GM23248 (cell line): ENCODE results near the gene REXO4. TPM values are rescaled to one million over a fixed set of nuclear protein-coding genes. Genes with fewer than 3 reads are reported as not detected.

Experiments
- DNase-seq: peaks from one replicate; pipeline ENCODE4 v3.0.0-alpha.2; 2015
- H2AFZ ChIP-seq: fragments of 200-600 bp; sonication (generic); 2 replicates; pipeline ENCODE4 v1.6.1; 2016; ENCODE audit warnings: antibody characterized with exemption
- H3F3A ChIP-seq: fragments of 200-600 bp; sonication (generic); 2 replicates; pipeline ENCODE4 v1.6.1; 2016; ENCODE audit warnings: mild to moderate bottlenecking, antibody characterized with exemption, mixed run types; ENCODE audit not compliant: insufficient read depth
- H3K27ac ChIP-seq: fragments of 200-600 bp; sonication (generic); 2 replicates; pipeline ENCODE4 v1.5.1; 2016; ENCODE audit warnings: mild to moderate bottlenecking
- H3K27me3 ChIP-seq: fragments of 200-600 bp; sonication (generic); replicated peaks from 2 replicates; pipeline ENCODE4 v1.6.1; 2016; ENCODE audit warnings: mild to moderate bottlenecking; ENCODE audit not compliant: insufficient read depth
- H3K36me3 ChIP-seq: fragments of 200-600 bp; sonication (generic); 2 replicates; pipeline ENCODE4 v1.6.1; 2016; ENCODE audit warnings: low read depth, mild to moderate bottlenecking
- H3K4me1 ChIP-seq: fragments of 200-600 bp; sonication (generic); 2 replicates; pipeline ENCODE4 v1.6.1; 2016; ENCODE audit warnings: mild to moderate bottlenecking; ENCODE audit not compliant: insufficient read depth
- H3K4me2 ChIP-seq: fragments of 200-600 bp; sonication (generic); one replicate; pipeline ENCODE4 v1.6.1; 2016; ENCODE audit warnings: mild to moderate bottlenecking; ENCODE audit not compliant: unreplicated experiment
- H3K4me3 ChIP-seq: fragments of 200-600 bp; sonication (generic); 2 replicates; pipeline ENCODE4 v1.5.1; 2016; ENCODE audit warnings: mild to moderate bottlenecking
- H3K79me2 ChIP-seq: fragments of 200-600 bp; sonication (generic); 2 replicates; pipeline ENCODE4 v1.6.1; 2016; ENCODE audit warnings: mild to moderate bottlenecking; ENCODE audit not compliant: insufficient read depth
- H3K9ac ChIP-seq: fragments of 200-600 bp; sonication (generic); 2 replicates; pipeline ENCODE4 v1.6.1; 2016; ENCODE audit warnings: mild to moderate bottlenecking
- H3K9me2 ChIP-seq: fragments of 200-600 bp; sonication (generic); 2 replicates; pipeline ENCODE4 v1.6.1; 2016; ENCODE audit warnings: mixed run types, mild to moderate bottlenecking, moderate library complexity; ENCODE audit not compliant: insufficient read depth
- H3K9me3 ChIP-seq: fragments of 200-600 bp; sonication (generic); one replicate; pipeline ENCODE4 v1.6.1; 2017; ENCODE audit warnings: low read depth
- H4K20me1 ChIP-seq: fragments of 200-600 bp; sonication (generic); 2 replicates; pipeline ENCODE4 v1.6.0; 2016; ENCODE audit not compliant: insufficient read depth
- EZH2 ChIP-seq: fragments of 200-600 bp; sonication (generic); IDR thresholded peaks from 2 replicates; pipeline ENCODE4 v1.6.1; 2018; ENCODE audit warnings: antibody characterized with exemption, mild to moderate bottlenecking; ENCODE audit not compliant: insufficient read depth, poor library complexity, severe bottlenecking
- EZH2phosphoT487 ChIP-seq: fragments of 200-600 bp; sonication (generic); IDR thresholded peaks from 2 replicates; pipeline ENCODE4 v1.6.1; 2018; ENCODE audit warnings: antibody characterized with exemption, moderate library complexity, mild to moderate bottlenecking, low read depth; ENCODE audit not compliant: insufficient read depth
- WGBS, 2 experiments: methylation state at CpG; one replicate each; pipeline ENCODE4 v1.1.6; 2015 to 2017; ENCODE audit warnings: low lambda C conversion rate in 2 of 2, low coverage in 1 of 2; ENCODE audit errors: missing lambda C conversion rate in 2 of 2; 5-methylcytosine and 5-hydroxymethylcytosine counted together
- in situ Hi-C: fragments of 300-500 bp; cut with MboI; formaldehyde crosslinking; loops from 2 replicates; pipeline ENCODE4 v1.15.0; 2020
- polyA plus RNA-seq: library from polyadenylated mRNA; unstranded; fragments of >200 nt; fragmentation: Nextera tagmentation; extraction: Ambion mirVana; gene quantifications from 2 replicates; pipeline ENCODE4 v1.2.1, GENCODE V29; 2016
- total RNA-seq: library from RNA; depleted of rRNA; stranded (reverse); fragments of >200 nt; shearing (Covaris generic); gene quantifications from 2 replicates; pipeline ENCODE4 v1.2.3, GENCODE V29; 2014

REXO4 gene
- total and polyA plus RNA-seq, 2 experiments from 2014 or later = 17.5 to 26.9 TPM

DNA sequence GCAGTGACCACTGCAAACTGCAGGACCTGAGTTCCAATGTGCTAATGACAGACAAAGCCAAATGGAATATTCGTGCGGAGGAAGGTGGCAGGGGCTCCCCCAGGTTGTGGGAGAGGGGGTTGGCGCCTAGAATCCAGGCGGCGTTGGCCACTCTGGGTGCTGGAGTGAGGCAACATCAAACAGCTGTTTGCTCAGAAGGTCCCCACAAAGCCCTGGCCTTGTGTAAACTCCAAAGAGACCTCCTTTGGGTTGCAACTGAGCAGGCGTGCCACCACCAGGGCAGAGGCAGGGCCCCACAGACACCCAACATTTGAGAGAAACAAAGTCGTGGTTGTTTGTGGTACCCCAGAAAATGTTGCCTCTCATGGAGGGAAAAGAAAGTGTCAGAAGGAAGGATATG lies 27.1 kb downstream of the REXO4 start:
- Histone ChIP-seq H3K79me2 (no peaks in the 10 kb centered on the region), H3K27ac (no peak overlapping the region), H3K9me3 (no peaks in the 10 kb centered on the region), H2AFZ (no peak overlapping the region), H3K9ac (no peak overlapping the region), H3K4me3 (no peak overlapping the region), H3K9me2 (no peaks in the 10 kb centered on the region), H3K4me2 (no peak overlapping the region), H3K36me3 (no peaks in the 10 kb centered on the region), H3K27me3 (peaks cover 6% of the 10 kb centered on the region; the same call in 1 of the 2 replicates), H3F3A (no peaks in the 10 kb centered on the region), H3K4me1 (no peaks in the 10 kb centered on the region), H4K20me1 (no peaks in the 10 kb centered on the region)
- WGBS, 2 experiments = 58 to 67% methylated on average over 7 of the region's 7 CpGs
- in situ Hi-C loops = no loop called here
- no peak for TF ChIP-seq EZH2phosphoT487
- no peak for TF ChIP-seq EZH2
- no peak for DNase-seq

DNA sequence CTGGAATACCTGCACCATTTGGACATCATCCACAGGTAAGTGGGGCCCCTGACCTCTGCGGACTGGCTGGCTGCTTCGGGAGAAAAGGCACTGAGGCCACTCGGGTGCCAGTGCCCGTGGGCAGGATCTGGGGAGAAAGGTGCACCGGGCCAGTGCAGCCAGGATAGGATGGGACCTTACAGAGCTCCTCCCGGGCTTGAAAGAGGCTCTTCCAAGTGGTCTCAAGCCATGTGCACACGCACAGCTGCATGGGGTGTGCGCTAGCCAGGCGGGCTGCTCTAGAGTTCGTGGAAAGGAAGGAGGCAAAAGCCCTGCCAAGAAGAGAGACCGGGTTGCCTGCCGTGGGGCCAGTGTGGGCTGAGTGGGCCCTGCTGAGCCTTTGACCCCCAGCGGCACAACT lies 28.2 kb downstream of the REXO4 start:
- TF ChIP-seq EZH2 (no peak), EZH2phosphoT487 (no peak)
- H3F3A ChIP-seq = no peaks in the 10 kb centered on the region
- H3K4me2 ChIP-seq = no peak overlapping the region
- no peaks in the 10 kb centered on the region for H3K36me3 ChIP-seq
- WGBS, 2 experiments = 59 to 64% methylated on average over 13 of the region's 13 CpGs
- no peak for DNase-seq
- H3K27ac ChIP-seq = no peak overlapping the region
- no peaks in the 10 kb centered on the region for H3K9me3 ChIP-seq
- no peaks in the 10 kb centered on the region for H3K27me3 ChIP-seq
- H3K4me3 ChIP-seq = no peak overlapping the region
- no peak overlapping the region for H2AFZ ChIP-seq
- in situ Hi-C loops = no loop called here
- no peaks in the 10 kb centered on the region for H3K79me2 ChIP-seq
- H3K9me2 ChIP-seq = no peaks in the 10 kb centered on the region
- no peaks in the 10 kb centered on the region for H3K4me1 ChIP-seq
- no peaks in the 10 kb centered on the region for H4K20me1 ChIP-seq
- no peak overlapping the region for H3K9ac ChIP-seq

DNA sequence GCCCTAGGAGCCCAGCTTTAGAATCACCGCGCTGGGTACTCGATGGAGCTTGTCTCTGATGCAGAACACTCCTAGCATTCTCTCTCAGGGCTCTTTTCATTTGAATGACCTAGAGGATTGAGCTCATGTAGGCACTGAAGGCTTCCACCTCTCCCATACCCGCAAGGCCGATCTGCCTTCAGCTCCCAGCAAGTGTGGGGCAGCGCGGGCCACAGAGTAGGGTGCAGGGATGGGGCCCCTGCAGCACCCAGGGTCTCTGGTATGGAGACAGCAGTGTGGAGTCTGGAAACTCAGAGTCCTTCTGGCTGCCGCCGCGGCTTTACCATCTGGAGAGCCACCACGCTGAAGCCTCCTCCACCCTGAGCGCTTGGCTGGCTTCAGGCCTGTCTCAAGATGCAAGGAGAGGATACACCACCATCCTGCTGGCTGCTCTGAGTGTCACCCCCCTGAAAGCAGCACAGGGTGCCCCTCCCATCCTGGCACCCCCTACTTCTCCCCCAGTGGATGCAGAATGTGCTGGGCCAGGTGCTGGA lies 28.7 kb downstream of the REXO4 start:
- 77 to 85% methylated on average over 12 of the region's 12 CpGs for WGBS, 2 experiments
- no peak for TF ChIP-seq EZH2phosphoT487
- TF ChIP-seq EZH2 = no peak
- no peak overlapping the region for H3K27ac ChIP-seq

DNA sequence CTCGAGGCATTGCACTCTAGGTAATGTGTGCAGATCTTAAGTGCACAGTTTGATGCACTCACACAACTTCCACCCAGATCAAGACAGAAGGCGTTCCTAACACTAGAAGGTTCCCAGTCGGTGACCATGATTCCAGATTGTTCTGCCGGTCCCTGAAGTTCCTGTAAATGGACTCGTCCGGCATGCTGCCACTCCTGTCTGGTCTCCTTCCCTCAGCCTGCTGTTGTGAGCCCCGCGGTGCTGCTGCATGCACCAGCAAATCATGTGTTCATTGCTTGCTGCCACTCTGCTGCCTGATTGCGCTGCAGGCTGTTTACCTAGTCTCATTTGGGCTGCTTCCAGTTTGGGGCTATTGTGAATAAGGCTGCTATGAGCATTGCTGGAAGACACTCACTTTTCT lies 30.1 kb downstream of the REXO4 start:
- no peaks in the 10 kb centered on the region for H3K79me2 ChIP-seq
- TF ChIP-seq EZH2phosphoT487 (no peak), EZH2 (no peak)
- H3K36me3 ChIP-seq = no peaks in the 10 kb centered on the region
- H3K27ac ChIP-seq = no peak overlapping the region
- no peaks in the 10 kb centered on the region for H3K4me1 ChIP-seq
- in situ Hi-C loops = no loop called here
- H3K9ac ChIP-seq = no peak overlapping the region
- 0 out of 2 replicates have a peak, but pooled peaks cover 1% of the 10 kb centered on the region for H3K9me2 ChIP-seq
- H3F3A ChIP-seq = no peaks in the 10 kb centered on the region
- no peak overlapping the region for H3K4me2 ChIP-seq
- H4K20me1 ChIP-seq = no peaks in the 10 kb centered on the region
- H3K4me3 ChIP-seq = no peak overlapping the region
- 82 to 83% methylated on average over 9 of the region's 9 CpGs for WGBS, 2 experiments
- no peak overlapping the region for H2AFZ ChIP-seq
- H3K9me3 ChIP-seq = no peaks in the 10 kb centered on the region
- H3K27me3 ChIP-seq = no peaks in the 10 kb centered on the region
- no peak for DNase-seq

More for the DNA sequence above, 28.7 kb downstream of the REXO4 start:
- H3K36me3 ChIP-seq = no peaks in the 10 kb centered on the region
- H3K9me3 ChIP-seq = no peaks in the 10 kb centered on the region
- no peaks in the 10 kb centered on the region for H3K9me2 ChIP-seq
- H4K20me1 ChIP-seq = no peaks in the 10 kb centered on the region
- H3K4me1 ChIP-seq = no peaks in the 10 kb centered on the region
- no peak overlapping the region for H2AFZ ChIP-seq
- in situ Hi-C loops = no loop called here
- H3K4me3 ChIP-seq = no peak overlapping the region
- no peak overlapping the region for H3K4me2 ChIP-seq
- no peaks in the 10 kb centered on the region for H3K27me3 ChIP-seq
- no peaks in the 10 kb centered on the region for H3K79me2 ChIP-seq
- DNase-seq = no peak
- no peaks in the 10 kb centered on the region for H3F3A ChIP-seq
- H3K9ac ChIP-seq = no peak overlapping the region

DNA sequence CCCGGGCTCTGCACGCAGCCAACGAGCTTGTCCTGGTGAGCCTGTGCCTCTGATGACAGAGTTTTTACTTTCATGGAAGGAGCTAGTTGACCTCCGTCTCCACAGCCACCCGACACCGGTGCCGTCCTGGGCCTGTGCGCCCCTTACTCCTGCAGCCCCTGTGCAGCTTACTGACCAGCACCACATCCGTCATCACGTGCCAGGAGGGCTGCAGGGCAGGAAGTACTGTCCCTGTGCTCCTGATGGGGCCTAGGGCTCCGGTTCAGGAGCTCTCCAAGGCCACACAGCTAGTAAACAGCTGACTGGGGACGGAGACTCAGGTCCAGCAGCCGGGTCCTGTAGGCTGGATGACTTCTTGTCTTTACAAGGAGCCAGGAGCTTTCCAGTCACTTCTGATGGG lies 31.5 kb downstream of the REXO4 start:
- Histone ChIP-seq H3K36me3 (no peaks in the 10 kb centered on the region), H3K27me3 (no peaks in the 10 kb centered on the region), H4K20me1 (no peaks in the 10 kb centered on the region), H3K79me2 (no peaks in the 10 kb centered on the region), H3K9me3 (no peaks in the 10 kb centered on the region), H3K9me2 (0 out of 2 replicates have a peak, but pooled peaks cover 5% of the 10 kb centered on the region), H3K4me1 (no peaks in the 10 kb centered on the region), H3K4me2 (no peak overlapping the region), H3K27ac (no peak overlapping the region), H3F3A (no peaks in the 10 kb centered on the region), H3K4me3 (no peak overlapping the region), H3K9ac (no peak overlapping the region), H2AFZ (no peak overlapping the region)
- DNase-seq = no peak
- 76 to 82% methylated on average over 13 of the region's 13 CpGs for WGBS, 2 experiments
- in situ Hi-C loops = no loop called here
- TF ChIP-seq EZH2 = no peak
- TF ChIP-seq EZH2phosphoT487 = no peak
